Kidney glomerular epithelial cell (primary cell): ENCODE data around the gene ANP32B.
"Not testable (repeated sequence)": the region's sequence is repeated elsewhere in the genome, so short reads cannot be mapped to it uniquely, and the experiment has no call there.

Experiments
- DNase-seq: peaks from one replicate; lab custom pipeline; 2025; lab: John Stamatoyannopoulos, UW

ANP32B gene

GRCh38 chr9:97992219-97992618 lies 9.1 kb downstream of the ANP32B start:
- no peak for DNase-seq

- no peak for DNase-seq
Observed at GRCh38 chr9:97993000-97993399, 9.9 kb downstream of the ANP32B start.

GRCh38 chr9:97994703-97995102 lies 11.6 kb downstream of the ANP32B start:
- no peak for DNase-seq

- DNase-seq: not testable (repeated sequence)
Observed at GRCh38 chr9:97996676-97997075, 13.5 kb downstream of the ANP32B start.

GRCh38 chr9:97997330-97998276 lies 14.5 kb downstream of the ANP32B start:
- DNase-seq: no peak

GRCh38 chr9:98002808-98003207 lies 19.7 kb downstream of the ANP32B start:
- no peak for DNase-seq

- DNase-seq: no peak
Observed at GRCh38 chr9:98006127-98006796, 23.1 kb downstream of the ANP32B start.

GRCh38 chr9:98007251-98007928 lies 24.2 kb downstream of the ANP32B start:
- DNase-seq: no peak

GRCh38 chr9:98008764-98009163 lies 25.6 kb downstream of the ANP32B start:
- no peak for DNase-seq

- no peak for DNase-seq
Observed at GRCh38 chr9:98009437-98009836, 26.3 kb downstream of the ANP32B start.

GRCh38 chr9:98009936-98010335 lies 26.8 kb downstream of the ANP32B start:
- no peak for DNase-seq

GRCh38 chr9:98010445-98010844 lies 27.3 kb downstream of the ANP32B start:
- peak; percentile 72 for DNase-seq

- no peak for DNase-seq
Observed at GRCh38 chr9:98011122-98011521, 28.0 kb downstream of the ANP32B start.

GRCh38 chr9:98016137-98016680 lies 33.1 kb downstream of the ANP32B start:
- no peak for DNase-seq

GRCh38 chr9:98017306-98017705 lies 34.2 kb downstream of the ANP32B start:
- no peak for DNase-seq

GRCh38 chr9:98018347-98018746 lies 35.2 kb downstream of the ANP32B start:
- DNase-seq: no peak

- DNase-seq: no peak
Observed at GRCh38 chr9:98019098-98019497, 36.0 kb downstream of the ANP32B start.

GRCh38 chr9:98019869-98020268 lies 36.7 kb downstream of the ANP32B start:
- DNase-seq: not testable (repeated sequence)

- DNase-seq: no peak
Observed at GRCh38 chr9:98020476-98021145, 37.5 kb downstream of the ANP32B start.

GRCh38 chr9:98021306-98022040 lies 38.3 kb downstream of the ANP32B start:
- DNase-seq: no peak

- no peak for DNase-seq
Observed at GRCh38 chr9:98022447-98022846, 39.3 kb downstream of the ANP32B start.
